ENCODE measurements around the gene ABHD17C. TPM values are rescaled to one million over a fixed set of nuclear protein-coding genes. Genes with fewer than 3 reads are reported as not detected.
"Not testable (repeated sequence)": the region's sequence is repeated elsewhere in the genome, so short reads cannot be mapped to it uniquely, and the experiment has no call there.

Gene ABHD17C
- total RNA-seq (2014; rRNA removed; shearing (Covaris generic)) = 23.8 and 25.2 TPM in 2 replicates
- polyA plus RNA-seq (2016; fragmentation: Nextera tagmentation; extraction: Ambion mirVana) = 9.1 and 11.3 TPM in 2 replicates
- long read RNA-seq, partial matches to known transcripts = 0 of 1 reads
- long read RNA-seq, other reads (novel, unspliced or antisense) = 0 of 1 reads

- no peak within 1 kb of the TSS for H3K27ac Mint-ChIP-seq
- Histone ChIP-seq H3K4me1 (ENCODE audit: insufficient read depth) (peaks cover 14% of the 10 kb centered on the region), H3K27me3 (ENCODE audit: insufficient read depth) (peaks cover 37% of the 10 kb centered on the region), H3K9me2 (ENCODE audit: insufficient read depth) (no peaks in the 10 kb centered on the region), H3F3A (replicated peaks; ENCODE audit: low read depth) (0 out of 2 replicates have a peak, but pooled peaks cover 4% of the 10 kb centered on the region), H4K20me1 (replicated peaks; ENCODE audit: insufficient read depth) (peaks cover 8% of the 10 kb centered on the region), H2AFZ (peak within 1 kb of the TSS; percentile 99), H3K36me3 (ENCODE audit: insufficient read depth) (no peaks in the 10 kb centered on the region), H3K27ac (ENCODE audit: low read depth) (no peak within 1 kb of the TSS), H3K4me2 (peak within 1 kb of the TSS; percentile 96), H3K79me2 (replicated peaks; ENCODE audit: insufficient read depth) (peaks cover 41% of the 10 kb centered on the region), H3K4me3 (peak within 1 kb of the TSS; percentile 85)
- peaks cover 15% of the 10 kb centered on the region for H3K27me3 Mint-ChIP-seq (ENCODE audit: insufficient read depth, low read depth, poor library complexity)
- H3K4me3 Mint-ChIP-seq = peak within 1 kb of the TSS; percentile 84
- peaks cover 20% of the 10 kb centered on the region for H3K4me1 Mint-ChIP-seq
- no peaks in the 10 kb centered on the region; the same call in 2 of the 3 replicates for H3K36me3 Mint-ChIP-seq (ENCODE audit: low read depth)
- peak; percentile 74 for ATAC-seq
- TF ChIP-seq, protein P1, sequence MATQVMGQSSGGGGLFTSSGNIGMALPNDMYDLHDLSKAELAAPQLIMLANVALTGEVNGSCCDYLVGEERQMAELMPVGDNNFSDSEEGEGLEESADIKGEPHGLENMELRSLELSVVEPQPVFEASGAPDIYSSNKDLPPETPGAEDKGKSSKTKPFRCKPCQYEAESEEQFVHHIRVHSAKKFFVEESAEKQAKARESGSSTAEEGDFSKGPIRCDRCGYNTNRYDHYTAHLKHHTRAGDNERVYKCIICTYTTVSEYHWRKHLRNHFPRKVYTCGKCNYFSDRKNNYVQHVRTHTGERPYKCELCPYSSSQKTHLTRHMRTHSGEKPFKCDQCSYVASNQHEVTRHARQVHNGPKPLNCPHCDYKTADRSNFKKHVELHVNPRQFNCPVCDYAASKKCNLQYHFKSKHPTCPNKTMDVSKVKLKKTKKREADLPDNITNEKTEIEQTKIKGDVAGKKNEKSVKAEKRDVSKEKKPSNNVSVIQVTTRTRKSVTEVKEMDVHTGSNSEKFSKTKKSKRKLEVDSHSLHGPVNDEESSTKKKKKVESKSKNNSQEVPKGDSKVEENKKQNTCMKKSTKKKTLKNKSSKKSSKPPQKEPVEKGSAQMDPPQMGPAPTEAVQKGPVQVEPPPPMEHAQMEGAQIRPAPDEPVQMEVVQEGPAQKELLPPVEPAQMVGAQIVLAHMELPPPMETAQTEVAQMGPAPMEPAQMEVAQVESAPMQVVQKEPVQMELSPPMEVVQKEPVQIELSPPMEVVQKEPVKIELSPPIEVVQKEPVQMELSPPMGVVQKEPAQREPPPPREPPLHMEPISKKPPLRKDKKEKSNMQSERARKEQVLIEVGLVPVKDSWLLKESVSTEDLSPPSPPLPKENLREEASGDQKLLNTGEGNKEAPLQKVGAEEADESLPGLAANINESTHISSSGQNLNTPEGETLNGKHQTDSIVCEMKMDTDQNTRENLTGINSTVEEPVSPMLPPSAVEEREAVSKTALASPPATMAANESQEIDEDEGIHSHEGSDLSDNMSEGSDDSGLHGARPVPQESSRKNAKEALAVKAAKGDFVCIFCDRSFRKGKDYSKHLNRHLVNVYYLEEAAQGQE (IDR thresholded peaks at IDR 0.05; ENCODE audit: unreplicated experiment) = no peak
- TF ChIP-seq POLR2AphosphoS5 (IDR thresholded peaks at IDR 0.05; ENCODE audit: low read depth) = peak; percentile 47; the same call in 1 of the 2 replicates
- H3K9me3 Mint-ChIP-seq = no peaks in the 10 kb centered on the region
- DNase-seq (ENCODE audit: low spot score) = peak; percentile 68
Observed at GRCh38 chr15:80695099-80695910, at the start of gene ABHD17C. TSS of gene ABHD17C (plus strand) at chr15:80695310. CDS start at chr15:80695430, 120 bp downstream.

DNA sequence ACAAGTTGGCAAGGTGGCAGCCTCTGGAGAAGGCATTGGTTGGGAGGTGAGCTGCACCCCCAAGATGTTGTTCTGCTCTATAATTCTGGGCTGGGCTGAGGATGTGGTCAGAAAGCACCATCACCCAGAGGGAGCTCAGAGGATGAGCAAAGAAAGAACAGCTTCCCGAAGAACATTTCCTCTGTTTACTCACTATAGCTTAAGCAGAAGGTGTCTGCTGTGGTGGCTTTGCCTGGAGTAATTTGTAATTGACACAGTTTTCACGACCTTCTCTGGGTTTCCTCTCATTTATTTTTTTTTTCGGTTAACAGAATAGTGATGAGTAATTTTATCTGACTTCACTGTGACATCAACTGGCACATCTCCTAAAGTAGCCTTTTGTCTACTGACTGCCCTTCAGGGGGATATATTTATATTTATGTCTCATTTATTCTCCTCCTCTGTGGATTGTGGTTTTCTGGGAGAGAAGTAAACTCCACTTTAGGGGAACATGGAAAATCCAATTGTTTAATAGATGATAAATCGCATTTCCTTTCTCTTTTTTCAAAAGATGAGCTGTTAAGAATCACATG is 49.5 kb upstream of the ABHD17C start:
- peaks cover 24% of the 10 kb centered on the region for H3K36me3 Mint-ChIP-seq (ENCODE audit: low read depth)
- H3K27me3 Mint-ChIP-seq (ENCODE audit: insufficient read depth, low read depth, poor library complexity) = peaks cover 6% of the 10 kb centered on the region
- no peaks in the 10 kb centered on the region for H3F3A ChIP-seq (replicated peaks; ENCODE audit: low read depth)
- H3K9me3 Mint-ChIP-seq = peaks cover 41% of the 10 kb centered on the region
- H3K79me2 ChIP-seq (replicated peaks; ENCODE audit: insufficient read depth) = no peaks in the 10 kb centered on the region
- no peaks in the 10 kb centered on the region for H3K27me3 ChIP-seq (ENCODE audit: insufficient read depth)
- ATAC-seq = no peak
- DNase-seq (ENCODE audit: low spot score) = no peak
- H3K27ac ChIP-seq (ENCODE audit: low read depth) = no peak overlapping the region
- no peak overlapping the region for H3K4me3 Mint-ChIP-seq
- H3K4me1 ChIP-seq (ENCODE audit: insufficient read depth) = no peaks in the 10 kb centered on the region
- H2AFZ ChIP-seq = no peak overlapping the region
- H3K4me3 ChIP-seq = no peak overlapping the region
- 0 out of 2 replicates have a peak, but pooled peaks cover 14% of the 10 kb centered on the region for H3K36me3 ChIP-seq (ENCODE audit: insufficient read depth)
- H3K9me2 ChIP-seq (ENCODE audit: insufficient read depth) = no peaks in the 10 kb centered on the region
- H3K27ac Mint-ChIP-seq = no peak overlapping the region
- no peaks in the 10 kb centered on the region for H3K4me1 Mint-ChIP-seq
- H3K4me2 ChIP-seq = no peak overlapping the region
- H4K20me1 ChIP-seq (replicated peaks; ENCODE audit: insufficient read depth) = no peaks in the 10 kb centered on the region
- no peak for TF ChIP-seq ZNF114 (CRISPR knock-in tag; IDR thresholded peaks at IDR 0.05)
- no peak for TF ChIP-seq JUNB (IDR thresholded peaks at IDR 0.05; ENCODE audit: unreplicated experiment)
- TF ChIP-seq EZH2 (IDR thresholded peaks at IDR 0.05; ENCODE audit: low read depth, unreplicated experiment) = no peak

DNA sequence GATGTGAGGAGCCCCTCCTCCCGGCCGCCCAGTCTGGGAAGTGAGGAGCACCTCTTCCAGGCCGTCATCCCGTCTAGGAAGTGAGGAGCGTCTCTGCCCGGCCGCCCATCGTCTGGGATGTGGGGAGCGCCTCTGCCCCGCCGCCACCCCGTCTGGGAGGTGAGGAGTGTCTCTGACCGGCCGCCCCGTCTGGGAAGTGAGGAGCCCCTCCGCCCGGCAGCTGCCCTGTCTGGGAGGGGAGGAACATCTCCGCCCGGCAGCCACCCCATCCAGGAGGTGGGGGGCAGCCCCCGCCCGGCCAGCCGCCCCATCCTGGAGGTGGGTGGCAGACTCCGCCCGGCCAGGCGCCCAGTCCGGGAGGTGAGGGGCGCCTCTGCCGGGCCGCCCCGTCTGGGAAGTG is 47.7 kb upstream of the ABHD17C start:
- not testable (repeated sequence) for ATAC-seq; H3K27me3 Mint-ChIP-seq (ENCODE audit: insufficient read depth, low read depth, poor library complexity); DNase-seq (ENCODE audit: low spot score); H3K79me2 ChIP-seq (replicated peaks; ENCODE audit: insufficient read depth); H3K27me3 ChIP-seq (ENCODE audit: insufficient read depth); H3K4me1 ChIP-seq (ENCODE audit: insufficient read depth); H3K4me3 Mint-ChIP-seq; H3F3A ChIP-seq (replicated peaks; ENCODE audit: low read depth); H3K4me1 Mint-ChIP-seq; H3K27ac ChIP-seq (ENCODE audit: low read depth); H3K9me2 ChIP-seq (ENCODE audit: insufficient read depth); H4K20me1 ChIP-seq (replicated peaks; ENCODE audit: insufficient read depth); H2AFZ ChIP-seq; H3K4me2 ChIP-seq; H3K4me3 ChIP-seq; H3K27ac Mint-ChIP-seq
- Mint-ChIP-seq H3K36me3 (ENCODE audit: low read depth) (peaks cover 16% of the 10 kb centered on the region), H3K9me3 (peaks cover 42% of the 10 kb centered on the region)
- H3K36me3 ChIP-seq (ENCODE audit: insufficient read depth) = 0 out of 2 replicates have a peak, but pooled peaks cover 14% of the 10 kb centered on the region
